ENCODE measurements around the gene CNOT1.
"Not testable (repeated sequence)": the region's sequence is repeated elsewhere in the genome, so short reads cannot be mapped to it uniquely, and the experiment has no call there.

Gene CNOT1

DNA sequence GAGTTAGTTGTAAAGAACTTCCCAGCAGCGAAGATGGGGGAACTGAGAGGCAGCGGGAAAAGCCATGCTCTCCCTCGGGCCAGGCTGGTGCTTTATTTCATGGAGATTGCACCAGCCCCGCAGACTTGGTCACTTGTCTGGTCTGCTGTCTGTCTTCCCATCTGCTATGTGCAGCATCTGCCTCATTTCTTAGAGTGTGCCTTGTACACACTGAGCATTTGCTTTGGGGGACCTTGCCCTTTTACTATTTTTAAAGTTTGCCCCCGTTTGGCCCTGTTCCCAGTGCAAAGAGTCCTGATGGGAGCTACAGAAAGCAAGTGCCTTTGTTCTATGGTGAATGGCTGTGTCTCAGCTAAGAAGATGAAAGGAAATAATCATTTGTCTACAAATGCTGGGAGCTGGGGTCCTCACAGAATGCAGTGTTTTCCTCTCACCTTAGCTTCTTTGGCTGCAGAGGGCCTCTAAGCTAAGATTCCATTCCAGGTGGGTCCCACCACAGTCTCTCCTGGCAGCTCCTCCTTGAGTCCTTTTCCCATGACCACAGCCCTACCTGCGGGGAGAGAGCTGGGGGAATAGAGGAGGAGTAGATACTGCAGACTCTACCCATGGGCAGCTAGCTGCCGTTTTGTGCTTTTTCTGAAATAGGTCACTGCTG lies 25.1 kb upstream of the CNOT1 start:
- Histone ChIP-seq H3K36me3 (ENCODE audit: control insufficient read depth, insufficient read depth, low read length) (no peaks in the 10 kb centered on the region), H3K4me3 (ENCODE audit: low read depth, low read length) (no peak overlapping the region), H3K27me3 (ENCODE audit: control insufficient read depth, insufficient read depth, low read length) (no peaks in the 10 kb centered on the region), H3K4me1 (ENCODE audit: control insufficient read depth, insufficient read depth, low read length) (peaks cover 7% of the 10 kb centered on the region), H3K9me3 (ENCODE audit: control insufficient read depth, insufficient read depth, low read length) (no peaks in the 10 kb centered on the region), H3K9ac (ENCODE audit: low read depth, low read length) (no peak overlapping the region)

DNA sequence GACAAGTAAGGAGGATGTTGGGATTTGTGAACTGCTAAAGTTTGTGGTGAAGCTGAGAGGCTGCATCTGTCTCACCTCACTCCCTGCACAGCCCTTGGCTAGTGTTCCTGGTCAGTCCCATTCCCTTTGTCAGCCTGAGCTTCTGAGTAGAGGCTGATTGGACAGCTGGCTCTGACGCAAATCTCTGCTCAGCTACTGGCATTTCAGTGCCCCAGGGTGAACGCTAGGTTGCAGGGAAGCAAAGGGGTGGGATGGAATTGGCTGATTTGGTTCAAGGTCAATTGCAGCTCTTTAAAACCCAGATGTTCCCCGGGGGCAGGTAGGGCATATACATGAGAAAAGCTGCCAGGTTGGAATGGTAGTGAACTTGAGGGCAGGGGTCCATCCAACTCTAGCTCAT lies 23.1 kb upstream of the CNOT1 start:
- no peaks in the 10 kb centered on the region for H3K9me3 ChIP-seq (ENCODE audit: control insufficient read depth, insufficient read depth, low read length)
- H3K9ac ChIP-seq (ENCODE audit: low read depth, low read length) = no peak overlapping the region
- peaks cover 7% of the 10 kb centered on the region for H3K4me1 ChIP-seq (ENCODE audit: control insufficient read depth, insufficient read depth, low read length)
- no peak overlapping the region for H3K4me3 ChIP-seq (ENCODE audit: low read depth, low read length)
- no peaks in the 10 kb centered on the region for H3K27me3 ChIP-seq (ENCODE audit: control insufficient read depth, insufficient read depth, low read length)
- H3K36me3 ChIP-seq (ENCODE audit: control insufficient read depth, insufficient read depth, low read length) = no peaks in the 10 kb centered on the region

DNA sequence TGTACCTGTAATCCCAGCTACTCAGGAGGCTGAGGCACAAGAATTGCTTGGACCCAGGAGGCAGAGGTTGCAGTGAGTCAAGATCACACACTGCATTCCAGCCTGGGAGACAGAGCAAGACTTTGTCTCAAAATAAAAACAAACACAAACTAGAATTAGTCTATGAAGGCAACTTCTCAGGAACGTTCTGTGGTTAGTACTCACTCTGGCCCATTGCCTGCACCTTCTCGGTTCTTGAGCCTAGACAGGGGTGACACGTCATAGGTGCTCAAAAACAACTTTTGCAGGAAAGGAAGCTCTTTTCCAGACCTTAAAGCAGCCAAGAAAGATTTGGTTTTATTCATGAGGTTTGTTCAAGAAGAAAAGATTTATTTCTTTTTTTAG lies 22.3 kb upstream of the CNOT1 start:
- Histone ChIP-seq H3K9ac (ENCODE audit: low read depth, low read length) (no peak overlapping the region), H3K27me3 (ENCODE audit: control insufficient read depth, insufficient read depth, low read length) (no peaks in the 10 kb centered on the region), H3K9me3 (ENCODE audit: control insufficient read depth, insufficient read depth, low read length) (no peaks in the 10 kb centered on the region), H3K4me3 (ENCODE audit: low read depth, low read length) (no peak overlapping the region), H3K4me1 (ENCODE audit: control insufficient read depth, insufficient read depth, low read length) (peaks cover 7% of the 10 kb centered on the region), H3K36me3 (ENCODE audit: control insufficient read depth, insufficient read depth, low read length) (no peaks in the 10 kb centered on the region)

DNA sequence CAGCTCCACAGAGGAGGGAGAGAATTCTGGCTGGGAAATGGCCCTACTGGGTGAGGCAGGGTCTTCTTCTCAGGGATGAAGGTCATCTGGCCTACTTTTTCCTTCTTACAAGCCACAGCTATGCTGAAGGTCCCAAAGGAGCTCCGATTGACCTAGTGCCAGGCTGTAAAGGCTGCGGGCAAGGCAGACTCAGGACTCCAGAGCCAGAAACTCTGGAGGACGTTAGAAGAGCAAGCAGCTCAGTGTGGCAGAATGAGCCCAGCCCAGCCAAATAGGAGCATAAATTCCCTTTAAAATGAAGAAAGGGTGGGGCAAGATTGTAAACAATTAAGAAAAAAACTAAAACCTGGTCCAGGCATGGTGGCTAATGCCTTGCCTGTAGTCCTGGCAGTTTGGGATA lies 20.1 kb upstream of the CNOT1 start:
- H3K9ac ChIP-seq (ENCODE audit: low read depth, low read length) = no peak overlapping the region
- no peaks in the 10 kb centered on the region for H3K36me3 ChIP-seq (ENCODE audit: control insufficient read depth, insufficient read depth, low read length)
- H3K9me3 ChIP-seq (ENCODE audit: control insufficient read depth, insufficient read depth, low read length) = no peaks in the 10 kb centered on the region
- no peaks in the 10 kb centered on the region for H3K27me3 ChIP-seq (ENCODE audit: control insufficient read depth, insufficient read depth, low read length)
- H3K4me3 ChIP-seq (ENCODE audit: low read depth, low read length) = no peak overlapping the region
- peaks cover 7% of the 10 kb centered on the region for H3K4me1 ChIP-seq (ENCODE audit: control insufficient read depth, insufficient read depth, low read length)

DNA sequence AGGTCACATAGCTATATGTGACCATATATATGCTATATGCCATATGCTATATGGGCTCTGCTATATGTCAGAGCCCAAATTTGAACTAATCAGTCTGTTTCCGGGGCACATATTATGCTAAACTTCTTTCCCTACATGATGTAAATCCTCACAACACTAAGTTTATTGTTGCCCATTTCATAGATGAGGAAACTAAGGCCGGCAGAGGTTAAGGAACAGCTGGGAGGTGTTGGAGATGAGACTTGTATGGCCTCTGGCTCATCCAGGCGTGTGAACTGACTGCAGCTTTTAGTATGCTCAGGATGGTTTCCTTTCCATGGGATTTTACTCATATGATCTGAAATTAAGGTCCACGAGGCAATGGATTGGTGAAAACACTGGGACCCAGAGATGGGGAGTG lies 17.5 kb upstream of the CNOT1 start:
- Histone ChIP-seq H3K9ac (ENCODE audit: low read depth, low read length) (no peak overlapping the region), H3K9me3 (ENCODE audit: control insufficient read depth, insufficient read depth, low read length) (no peaks in the 10 kb centered on the region), H3K4me1 (ENCODE audit: control insufficient read depth, insufficient read depth, low read length) (no peaks in the 10 kb centered on the region), H3K36me3 (ENCODE audit: control insufficient read depth, insufficient read depth, low read length) (no peaks in the 10 kb centered on the region), H3K27me3 (ENCODE audit: control insufficient read depth, insufficient read depth, low read length) (no peaks in the 10 kb centered on the region), H3K4me3 (ENCODE audit: low read depth, low read length) (no peak overlapping the region)

DNA sequence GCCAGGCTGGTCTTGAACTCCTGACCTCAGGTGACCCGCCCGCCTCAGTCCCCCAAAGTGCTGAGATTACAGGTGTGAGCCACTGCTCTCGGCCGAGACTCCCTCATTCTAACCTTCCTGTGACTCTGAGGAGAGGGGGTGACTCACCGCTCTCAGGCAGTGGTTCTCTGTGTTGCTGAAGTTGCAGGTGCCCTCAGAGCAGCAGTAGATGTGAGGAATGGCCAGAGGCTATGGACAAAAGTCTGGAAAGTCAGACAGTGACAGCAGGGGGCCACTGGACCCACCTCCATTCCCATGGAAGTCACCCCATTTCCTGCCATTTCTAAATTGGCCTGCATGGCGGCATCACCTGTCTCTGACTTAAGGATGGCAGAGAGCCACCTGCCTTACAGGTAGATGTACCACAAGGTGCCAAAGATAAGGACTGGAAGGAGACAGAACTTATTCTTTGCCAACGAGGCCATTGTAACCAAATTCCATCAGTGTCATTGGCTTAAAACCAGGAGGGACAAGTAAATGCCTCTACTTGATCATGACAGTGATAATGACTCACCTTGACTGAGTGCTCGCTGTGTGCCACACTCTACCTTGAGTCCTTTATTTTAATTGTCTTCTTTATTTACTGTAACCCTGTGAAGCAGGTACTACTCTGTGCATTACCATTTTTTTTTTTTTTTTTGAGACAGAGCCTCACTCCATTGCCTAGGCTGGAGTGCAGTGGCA lies 15.3 kb upstream of the CNOT1 start:
- no peaks in the 10 kb centered on the region for H3K36me3 ChIP-seq (ENCODE audit: control insufficient read depth, insufficient read depth, low read length)
- no peaks in the 10 kb centered on the region for H3K4me1 ChIP-seq (ENCODE audit: control insufficient read depth, insufficient read depth, low read length)
- H3K9ac ChIP-seq (ENCODE audit: low read depth, low read length) = no peak overlapping the region
- H3K9me3 ChIP-seq (ENCODE audit: control insufficient read depth, insufficient read depth, low read length) = no peaks in the 10 kb centered on the region
- H3K27me3 ChIP-seq (ENCODE audit: control insufficient read depth, insufficient read depth, low read length) = no peaks in the 10 kb centered on the region
- H3K4me3 ChIP-seq (ENCODE audit: low read depth, low read length) = no peak overlapping the region

DNA sequence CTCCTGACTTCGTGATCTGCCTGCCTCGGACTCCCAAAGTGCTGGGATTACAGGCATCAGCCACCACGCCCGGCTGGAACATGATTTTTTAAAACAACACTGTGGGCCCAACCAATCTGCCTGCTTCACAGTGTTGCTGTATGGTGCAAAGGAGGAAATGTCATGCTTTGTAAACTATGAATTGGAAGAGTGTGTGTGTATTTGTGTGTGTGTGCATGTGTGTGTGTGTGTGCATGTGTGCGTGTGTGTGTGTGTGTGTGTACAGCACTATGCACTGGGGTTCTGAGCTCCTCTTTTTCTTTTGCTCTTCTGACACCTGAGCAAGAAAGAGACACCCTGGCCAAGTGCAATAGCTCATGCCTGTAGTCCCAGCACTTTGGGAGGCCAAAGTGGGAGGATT lies 14.5 kb upstream of the CNOT1 start:
- Histone ChIP-seq H3K27me3 (ENCODE audit: control insufficient read depth, insufficient read depth, low read length) (no peaks in the 10 kb centered on the region), H3K36me3 (ENCODE audit: control insufficient read depth, insufficient read depth, low read length) (no peaks in the 10 kb centered on the region), H3K4me1 (ENCODE audit: control insufficient read depth, insufficient read depth, low read length) (no peaks in the 10 kb centered on the region), H3K4me3 (ENCODE audit: low read depth, low read length) (no peak overlapping the region), H3K9me3 (ENCODE audit: control insufficient read depth, insufficient read depth, low read length) (no peaks in the 10 kb centered on the region), H3K9ac (ENCODE audit: low read depth, low read length) (no peak overlapping the region)

DNA sequence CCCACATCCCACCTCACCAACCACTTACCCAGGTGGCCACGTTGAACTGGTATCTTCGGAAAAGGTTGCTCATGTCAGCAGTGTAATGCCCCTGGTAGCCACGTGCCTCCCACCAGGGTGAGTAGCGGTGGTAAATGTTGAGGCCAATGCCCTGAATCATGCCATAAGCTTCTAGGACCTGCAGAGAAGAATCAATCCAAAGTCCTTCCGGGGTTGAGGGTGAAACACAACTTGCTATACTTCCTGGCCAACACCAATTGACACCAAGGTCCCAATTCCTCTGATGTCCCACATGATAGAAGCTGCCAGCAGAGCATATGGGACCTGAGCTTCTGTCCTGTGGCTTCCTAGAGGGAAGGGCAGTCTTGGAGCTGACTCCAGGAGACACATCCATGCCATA lies 11.3 kb upstream of the CNOT1 start:
- H3K36me3 ChIP-seq (ENCODE audit: control insufficient read depth, insufficient read depth, low read length) = no peaks in the 10 kb centered on the region
- no peak overlapping the region for H3K9ac ChIP-seq (ENCODE audit: low read depth, low read length)
- no peak overlapping the region for H3K4me3 ChIP-seq (ENCODE audit: low read depth, low read length)
- no peaks in the 10 kb centered on the region for H3K27me3 ChIP-seq (ENCODE audit: control insufficient read depth, insufficient read depth, low read length)
- H3K4me1 ChIP-seq (ENCODE audit: control insufficient read depth, insufficient read depth, low read length) = no peaks in the 10 kb centered on the region
- H3K9me3 ChIP-seq (ENCODE audit: control insufficient read depth, insufficient read depth, low read length) = no peaks in the 10 kb centered on the region

DNA sequence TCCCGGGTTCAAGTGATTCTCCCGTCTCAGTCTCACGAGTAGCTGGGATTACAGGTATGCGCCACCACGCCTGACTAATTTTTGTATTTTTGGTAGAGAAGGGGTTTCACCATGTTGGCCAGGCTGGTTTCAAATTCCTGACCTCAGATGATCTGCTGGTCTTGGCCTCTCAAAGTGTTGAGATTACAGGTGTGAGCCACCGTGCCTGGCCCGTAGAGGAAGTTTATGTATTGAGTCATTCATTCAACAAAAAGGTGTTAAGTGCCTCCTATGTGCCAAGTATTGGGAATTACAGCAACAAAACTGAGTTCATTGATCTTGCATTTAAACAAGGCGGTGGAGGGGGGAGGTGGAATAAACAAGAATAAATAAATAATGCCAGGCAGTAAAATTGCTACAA lies 10.2 kb upstream of the CNOT1 start:
- Histone ChIP-seq H3K9ac (ENCODE audit: low read depth, low read length) (no peak overlapping the region), H3K9me3 (ENCODE audit: control insufficient read depth, insufficient read depth, low read length) (no peaks in the 10 kb centered on the region), H3K27me3 (ENCODE audit: control insufficient read depth, insufficient read depth, low read length) (no peaks in the 10 kb centered on the region), H3K4me1 (ENCODE audit: control insufficient read depth, insufficient read depth, low read length) (no peaks in the 10 kb centered on the region), H3K36me3 (ENCODE audit: control insufficient read depth, insufficient read depth, low read length) (no peaks in the 10 kb centered on the region), H3K4me3 (ENCODE audit: low read depth, low read length) (no peak overlapping the region)

DNA sequence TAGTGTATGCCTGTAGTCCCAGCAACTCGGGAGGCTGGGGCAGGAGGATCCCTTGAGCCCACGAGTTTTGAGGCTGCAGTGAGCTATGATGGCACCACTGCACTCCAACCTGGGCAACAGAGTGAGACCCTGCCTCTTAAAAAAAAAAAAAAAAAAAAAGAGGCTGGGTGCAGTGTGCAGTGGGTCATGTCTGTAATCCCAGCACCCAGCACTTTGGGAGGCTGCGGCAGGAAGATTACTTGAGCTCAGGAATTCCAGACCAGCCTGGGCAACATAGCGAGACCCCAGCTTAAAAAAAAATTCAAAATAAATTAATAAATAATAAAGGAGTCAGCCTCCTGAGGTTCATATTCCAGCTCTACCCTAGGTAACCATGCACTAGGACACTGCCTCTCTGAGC lies 9.6 kb upstream of the CNOT1 start:
- Histone ChIP-seq H3K36me3 (ENCODE audit: control insufficient read depth, insufficient read depth, low read length) (no peaks in the 10 kb centered on the region), H3K4me3 (ENCODE audit: low read depth, low read length) (no peak overlapping the region), H3K9ac (ENCODE audit: low read depth, low read length) (no peak overlapping the region), H3K4me1 (ENCODE audit: control insufficient read depth, insufficient read depth, low read length) (no peaks in the 10 kb centered on the region), H3K27me3 (ENCODE audit: control insufficient read depth, insufficient read depth, low read length) (no peaks in the 10 kb centered on the region), H3K9me3 (ENCODE audit: control insufficient read depth, insufficient read depth, low read length) (no peaks in the 10 kb centered on the region)

DNA sequence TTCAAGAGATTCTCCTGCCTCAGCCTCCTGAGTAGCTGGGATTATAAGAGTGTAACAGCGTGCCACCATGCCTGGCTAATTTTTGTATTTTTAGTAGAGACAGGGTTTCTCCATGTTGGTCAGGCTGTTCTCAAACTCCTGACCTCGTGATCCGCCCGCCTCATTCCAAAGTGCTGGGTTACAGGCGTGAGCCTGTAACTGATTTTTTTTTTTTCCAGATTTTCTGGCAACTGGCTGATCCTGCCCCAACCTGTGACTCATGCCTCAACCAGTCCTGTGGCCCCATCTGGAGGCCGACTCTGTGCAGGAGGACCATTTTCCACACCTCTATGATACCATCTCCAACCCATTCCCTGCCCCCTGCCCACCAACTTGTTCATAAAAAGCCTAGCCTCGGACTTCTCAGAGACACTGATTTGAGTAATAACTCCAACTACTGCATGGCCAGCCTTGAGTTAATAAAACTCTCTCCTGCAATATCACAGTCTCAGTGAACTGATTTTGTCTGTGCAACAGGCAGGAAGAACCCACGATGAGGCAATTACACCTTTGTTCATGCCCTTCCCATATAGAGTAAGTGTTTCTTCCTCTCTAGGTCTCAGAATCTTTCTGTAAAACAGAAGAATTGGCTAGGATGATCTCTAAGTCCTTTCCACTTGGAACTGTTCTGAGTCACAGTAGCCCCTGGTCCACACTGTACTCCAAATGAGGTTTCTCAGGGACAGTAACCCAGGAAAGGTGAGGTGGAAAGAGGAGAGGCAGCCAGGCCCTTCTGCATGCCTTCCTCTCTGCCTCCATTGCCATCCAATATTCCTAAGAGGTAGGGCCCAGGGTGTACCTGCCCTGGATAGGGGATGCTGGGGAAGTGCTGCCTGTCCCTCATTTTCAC lies 8.8 kb upstream of the CNOT1 start:
- Histone ChIP-seq H3K36me3 (ENCODE audit: control insufficient read depth, insufficient read depth, low read length) (no peaks in the 10 kb centered on the region), H3K4me3 (ENCODE audit: low read depth, low read length) (no peak overlapping the region), H3K9ac (ENCODE audit: low read depth, low read length) (no peak overlapping the region), H3K4me1 (ENCODE audit: control insufficient read depth, insufficient read depth, low read length) (no peaks in the 10 kb centered on the region), H3K27me3 (ENCODE audit: control insufficient read depth, insufficient read depth, low read length) (no peaks in the 10 kb centered on the region), H3K9me3 (ENCODE audit: control insufficient read depth, insufficient read depth, low read length) (no peaks in the 10 kb centered on the region)

DNA sequence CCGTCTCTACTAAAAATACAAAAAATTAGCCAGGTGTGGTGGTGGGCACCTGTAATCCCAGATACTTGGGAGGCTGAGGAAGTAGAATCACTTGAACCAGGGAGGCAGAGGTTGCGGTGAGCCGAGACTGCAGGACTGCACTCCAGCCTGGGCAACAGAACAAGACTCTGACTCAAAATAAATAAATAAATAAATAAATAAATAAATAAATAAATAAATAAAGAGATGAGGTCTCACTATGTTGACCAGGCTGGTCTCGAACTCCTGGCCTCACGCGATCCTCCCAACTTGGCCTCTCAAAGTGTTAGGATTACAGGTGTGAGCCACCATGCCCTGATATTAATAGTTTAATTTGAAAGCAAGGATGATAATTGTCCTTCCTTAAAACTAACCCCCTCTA lies 7.4 kb upstream of the CNOT1 start:
- not testable (repeated sequence) for H3K27me3 ChIP-seq (ENCODE audit: control insufficient read depth, insufficient read depth, low read length); H3K4me1 ChIP-seq (ENCODE audit: control insufficient read depth, insufficient read depth, low read length); H3K4me3 ChIP-seq (ENCODE audit: low read depth, low read length); H3K9ac ChIP-seq (ENCODE audit: low read depth, low read length); H3K36me3 ChIP-seq (ENCODE audit: control insufficient read depth, insufficient read depth, low read length); H3K9me3 ChIP-seq (ENCODE audit: control insufficient read depth, insufficient read depth, low read length)

Measured in iPS-15b (cell line).